Measurements from ENCODE around the gene PLEKHA7.

Gene PLEKHA7

GRCh38 chr11:16743478-16743877, 270.7 kb downstream of the PLEKHA7 start:
- no peak for DNase-seq (ENCODE audit: low read depth in 2 of 2)

- DNase-seq (ENCODE audit: low read depth in 2 of 2) = no peak
These were observed 272.7 kb downstream of the PLEKHA7 start for GRCh38 chr11:16741473-16741872.

- no peak for DNase-seq (ENCODE audit: low read depth in 2 of 2)
These were observed 275.0 kb downstream of the PLEKHA7 start for GRCh38 chr11:16738947-16739815.

- DNase-seq (ENCODE audit: low read depth in 2 of 2) = peak; percentile 85 to 87
These were observed 275.8 kb downstream of the PLEKHA7 start, which contains the start of gene C11orf58 for GRCh38 chr11:16738193-16738946. Gene C11orf58, plus strand, starts transcription at chr11:16738647. Its CDS starts 132 bp downstream, at chr11:16738779.

- no peak for DNase-seq (ENCODE audit: low read depth in 2 of 2)
These were observed 276.4 kb downstream of the PLEKHA7 start for GRCh38 chr11:16737818-16738192.

Data from activated CD4-positive, alpha-beta T cell treated with anti-CD3 and anti-CD28 coated beads for 24 hours (primary cell).